Testis (tissue), 2 donors: ENCODE data around the gene ACACA.

ENCODE experiments used
- CTCF ChIP-seq, 3 experiments: fragments of 450-650 bp in 2 of 3; fragments of 200-600 bp in 1 of 3; sonication (generic) in 1 of 3; IDR thresholded peaks; one replicate each; pipeline ENCODE4 v1.5.1; 2016 to 2019; ENCODE audit warnings: antibody characterized with exemption in 3 of 3, mild to moderate bottlenecking in 2 of 3, moderate library complexity in 1 of 3
- POLR2A ChIP-seq: fragments of 450-650 bp; IDR thresholded peaks from one replicate; pipeline ENCODE4 v1.6.1; 2017; ENCODE audit warnings: antibody characterized with exemption, mild to moderate bottlenecking, moderate library complexity

GRCh38 chr17:37230633-37231032 lies 176.0 kb downstream of the ACACA start:
- TF ChIP-seq CTCF (IDR thresholded peaks at IDR 0.05) (no peak), POLR2A (no peak)
